AG20443 (cell line): ENCODE measurements around the gene PHLDB3.

Experiments used
- DNase-seq: peaks from one replicate; pipeline ENCODE4 v3.0.0; 2012; ENCODE audit warnings: low spot score, mixed read lengths

Gene PHLDB3

GRCh38 chr19:43496960-43497359 is 7.6 kb downstream of the PHLDB3 start:
- DNase-seq = no peak

- no peak for DNase-seq
These were observed 9.5 kb downstream of the PHLDB3 start for GRCh38 chr19:43495082-43495481.

- no peak for DNase-seq
These were observed 13.8 kb downstream of the PHLDB3 start for GRCh38 chr19:43490759-43491158.

- DNase-seq = no peak
These were observed 14.5 kb downstream of the PHLDB3 start for GRCh38 chr19:43489979-43490599.

GRCh38 chr19:43489310-43489709 is 15.2 kb downstream of the PHLDB3 start:
- no peak for DNase-seq

- no peak for DNase-seq
These were observed 16.4 kb downstream of the PHLDB3 start for GRCh38 chr19:43488179-43488578.

- DNase-seq = no peak
These were observed 18.1 kb downstream of the PHLDB3 start for GRCh38 chr19:43486412-43486811.

GRCh38 chr19:43485951-43486350 is 18.6 kb downstream of the PHLDB3 start:
- no peak for DNase-seq

GRCh38 chr19:43483281-43483680 is 21.3 kb downstream of the PHLDB3 start:
- DNase-seq = no peak

GRCh38 chr19:43482193-43482592 is 22.4 kb downstream of the PHLDB3 start:
- no peak for DNase-seq

- no peak for DNase-seq
These were observed 22.8 kb downstream of the PHLDB3 start for GRCh38 chr19:43481701-43482100.

- no peak for DNase-seq
These were observed 24.0 kb downstream of the PHLDB3 start for GRCh38 chr19:43480574-43480973.

- DNase-seq = no peak
These were observed 24.5 kb downstream of the PHLDB3 start for GRCh38 chr19:43479961-43480561.

GRCh38 chr19:43479226-43479625 is 25.3 kb downstream of the PHLDB3 start:
- DNase-seq = no peak

- no peak for DNase-seq
These were observed 26.2 kb downstream of the PHLDB3 start for GRCh38 chr19:43478323-43478722.

- peak; percentile 75 for DNase-seq
These were observed 27.9 kb downstream of the PHLDB3 start for GRCh38 chr19:43476606-43477005.

GRCh38 chr19:43474986-43475705 is 29.4 kb downstream of the PHLDB3 start:
- peak; percentile 96 for DNase-seq

- DNase-seq = no peak
These were observed 30.1 kb downstream of the PHLDB3 start for GRCh38 chr19:43474487-43474886.

- DNase-seq = no peak
These were observed 33.5 kb downstream of the PHLDB3 start for GRCh38 chr19:43471091-43471490.

- peak; percentile 27 for DNase-seq
These were observed 34.3 kb downstream of the PHLDB3 start for GRCh38 chr19:43470288-43470687.

GRCh38 chr19:43469160-43469480 is 35.4 kb downstream of the PHLDB3 start:
- no peak for DNase-seq

GRCh38 chr19:43468354-43469159 is 36.0 kb downstream of the PHLDB3 start:
- no peak for DNase-seq

- no peak for DNase-seq
These were observed 36.8 kb downstream of the PHLDB3 start for GRCh38 chr19:43467730-43468129.
